IPS-20b (cell line): Measurements from ENCODE around the gene C16orf87.

Experiments used
- H3K27ac ChIP-seq: one replicate; pipeline ENCODE4 v1.5.1; 2013; ENCODE audit warnings: low read length
- H3K27me3 ChIP-seq: 2 replicates; pipeline ENCODE4 v1.6.1; 2013; ENCODE audit warnings: mild to moderate bottlenecking, low read length, inconsistent platforms; ENCODE audit not compliant: insufficient read depth
- H3K36me3 ChIP-seq: 2 replicates; pipeline ENCODE4 v1.6.1; 2013; ENCODE audit warnings: low read depth, mild to moderate bottlenecking, inconsistent platforms, low read length, moderate library complexity; ENCODE audit not compliant: insufficient read depth
- H3K4me1 ChIP-seq: 2 replicates; pipeline ENCODE4 v1.6.1; 2013; ENCODE audit warnings: mild to moderate bottlenecking, control low read depth, inconsistent platforms, low read length, moderate library complexity; ENCODE audit not compliant: insufficient read depth
- H3K4me3 ChIP-seq: 2 replicates; pipeline ENCODE4 v1.5.1; 2013; ENCODE audit warnings: mild to moderate bottlenecking, low read length, inconsistent platforms
- H3K9ac ChIP-seq: 2 replicates; pipeline ENCODE4 v1.6.1; 2013; ENCODE audit warnings: low read depth, mild to moderate bottlenecking, inconsistent platforms, low read length, moderate library complexity
- H3K9me3 ChIP-seq: 2 replicates; pipeline ENCODE4 v1.6.1; 2013; ENCODE audit warnings: mild to moderate bottlenecking, low read depth, low read length, inconsistent platforms; ENCODE audit not compliant: insufficient read depth

The C16orf87 gene

GRCh38 chr16:46839986-46840443 is 9.0 kb upstream of the C16orf87 start:
- peaks cover 9% of the 10 kb centered on the region; the same call in 1 of the 2 replicates for H3K9me3 ChIP-seq
- no peak overlapping the region for H3K27ac ChIP-seq
- no peaks in the 10 kb centered on the region for H3K27me3 ChIP-seq
- H3K36me3 ChIP-seq = no peaks in the 10 kb centered on the region
- no peaks in the 10 kb centered on the region for H3K4me1 ChIP-seq
- no peak overlapping the region for H3K9ac ChIP-seq
- H3K4me3 ChIP-seq = no peak overlapping the region

GRCh38 chr16:46836534-46837530 is 5.9 kb upstream of the C16orf87 start:
- Histone ChIP-seq H3K9ac (no peak overlapping the region), H3K9me3 (peaks cover under 1% of the 10 kb centered on the region; the same call in 1 of the 2 replicates), H3K27me3 (no peaks in the 10 kb centered on the region), H3K27ac (no peak overlapping the region), H3K36me3 (no peaks in the 10 kb centered on the region), H3K4me3 (no peak overlapping the region), H3K4me1 (no peaks in the 10 kb centered on the region)

GRCh38 chr16:46833460-46833800 is 2.5 kb upstream of the C16orf87 start:
- H3K9me3 ChIP-seq = no peaks in the 10 kb centered on the region
- H3K9ac ChIP-seq = no peak overlapping the region
- H3K36me3 ChIP-seq = no peaks in the 10 kb centered on the region
- H3K4me1 ChIP-seq = peaks cover 5% of the 10 kb centered on the region; the same call in 1 of the 2 replicates
- no peak overlapping the region for H3K27ac ChIP-seq
- no peak overlapping the region for H3K4me3 ChIP-seq
- H3K27me3 ChIP-seq = no peaks in the 10 kb centered on the region

DNA sequence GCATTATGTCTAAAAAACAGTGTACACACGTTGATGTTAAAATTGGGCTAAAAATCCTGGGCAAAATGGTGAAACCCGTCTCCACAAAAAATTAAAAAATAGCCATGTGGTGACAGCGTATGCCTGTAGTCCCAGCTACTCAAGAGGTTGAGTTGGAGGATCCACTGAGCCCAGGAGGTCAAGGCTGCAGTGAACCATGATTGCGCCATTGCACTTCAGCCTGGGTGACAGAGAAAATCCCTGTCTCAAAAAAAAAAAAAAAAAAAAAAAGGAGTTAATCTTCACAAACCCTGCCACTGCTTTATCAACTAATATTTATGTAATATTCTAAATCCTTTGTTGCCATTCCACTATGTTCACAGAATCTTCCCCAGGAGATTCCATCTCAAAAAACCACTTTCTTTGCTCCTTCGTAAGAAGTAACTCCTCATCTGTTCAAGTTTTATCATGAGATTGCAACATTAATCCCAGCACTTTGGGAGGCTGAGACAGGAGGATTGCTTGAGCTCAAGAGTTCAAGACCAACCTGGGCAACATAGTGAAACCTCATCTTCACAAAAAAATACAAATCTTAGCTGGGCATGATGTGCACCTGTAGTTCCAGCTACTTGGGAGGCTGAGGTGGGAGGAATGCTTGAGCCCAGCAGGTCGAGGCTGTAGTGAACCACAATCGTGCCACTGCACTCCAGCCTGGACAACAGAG is 1.9 kb upstream of the C16orf87 start:
- Histone ChIP-seq H3K9ac (no peak overlapping the region), H3K4me1 (peaks cover 5% of the 10 kb centered on the region; the same call in 1 of the 2 replicates), H3K36me3 (no peaks in the 10 kb centered on the region), H3K27ac (no peak overlapping the region), H3K4me3 (no peak overlapping the region), H3K27me3 (no peaks in the 10 kb centered on the region), H3K9me3 (no peaks in the 10 kb centered on the region)

GRCh38 chr16:46830417-46830901 is 521 bp downstream of the C16orf87 start:
- Histone ChIP-seq H3K4me3 (peak overlapping the region; percentile 92), H3K4me1 (peaks cover 18% of the 10 kb centered on the region; the same call in 1 of the 2 replicates), H3K36me3 (no peaks in the 10 kb centered on the region), H3K27ac (no peak overlapping the region), H3K9me3 (no peaks in the 10 kb centered on the region), H3K9ac (peak overlapping the region; percentile 87), H3K27me3 (no peaks in the 10 kb centered on the region)

DNA sequence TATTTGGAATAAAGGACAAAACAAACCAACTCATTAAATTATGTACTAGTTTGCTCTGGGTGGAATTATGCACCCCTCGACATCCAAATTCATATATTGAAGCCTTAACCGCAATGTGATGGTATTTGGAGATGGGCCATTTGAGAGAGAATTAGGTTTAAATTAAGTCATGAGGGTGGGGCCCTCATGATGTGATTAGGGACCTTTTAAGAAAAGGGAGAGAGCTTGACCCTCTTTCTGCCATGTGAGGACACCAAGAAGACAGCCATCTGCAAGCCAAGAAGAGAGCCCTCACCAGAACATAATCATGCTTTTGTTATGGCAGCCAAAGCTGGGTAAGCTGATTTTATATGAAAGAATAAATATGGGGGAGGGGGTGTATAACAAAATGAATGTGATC is 2.0 kb downstream of the C16orf87 start:
- no peak overlapping the region for H3K27ac ChIP-seq
- H3K4me3 ChIP-seq = peak overlapping the region; percentile 92
- H3K4me1 ChIP-seq = peaks cover 18% of the 10 kb centered on the region; the same call in 1 of the 2 replicates

GRCh38 chr16:46828292-46828691 is 2.7 kb downstream of the C16orf87 start:
- Histone ChIP-seq H3K36me3 (peaks cover 7% of the 10 kb centered on the region; the same call in 1 of the 2 replicates), H3K9ac (no peak overlapping the region), H3K4me1 (peaks cover 18% of the 10 kb centered on the region; the same call in 1 of the 2 replicates)

More for the DNA sequence above, 2.0 kb downstream of the C16orf87 start:
- Histone ChIP-seq H3K27me3 (no peaks in the 10 kb centered on the region), H3K36me3 (peaks cover 2% of the 10 kb centered on the region; the same call in 1 of the 2 replicates), H3K9ac (0 out of 2 replicates have a peak overlapping the region, but pooled peaks have one; percentile 87), H3K9me3 (no peaks in the 10 kb centered on the region)

DNA sequence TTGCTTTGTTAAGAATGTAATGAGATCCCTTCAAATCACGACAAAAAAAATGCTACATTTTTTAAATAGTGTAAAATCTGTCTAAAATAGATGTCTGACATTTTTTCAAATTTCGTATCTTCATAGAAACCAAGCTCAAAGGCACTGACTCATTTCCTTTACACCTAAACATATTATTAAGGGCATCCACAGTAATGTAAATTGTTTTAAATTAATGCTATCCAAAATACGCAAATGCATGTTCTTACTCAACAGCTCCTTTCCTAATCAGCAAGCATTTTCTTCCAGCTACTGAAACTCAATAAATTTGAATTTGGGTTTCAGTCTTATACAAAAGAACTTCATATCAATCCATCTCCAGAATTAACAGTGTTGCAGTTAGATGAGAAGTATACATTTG is 4.3 kb downstream of the C16orf87 start:
- no peaks in the 10 kb centered on the region for H3K9me3 ChIP-seq
- no peak overlapping the region for H3K27ac ChIP-seq
- peaks cover 7% of the 10 kb centered on the region; the same call in 1 of the 2 replicates for H3K36me3 ChIP-seq
- no peak overlapping the region; the same call in 1 of the 2 replicates for H3K9ac ChIP-seq
- H3K27me3 ChIP-seq = no peaks in the 10 kb centered on the region
- peaks cover 18% of the 10 kb centered on the region; the same call in 1 of the 2 replicates for H3K4me1 ChIP-seq
- H3K4me3 ChIP-seq = peak overlapping the region; percentile 6; the same call in 1 of the 2 replicates

More at GRCh38 chr16:46828292-46828691, 2.7 kb downstream of the C16orf87 start:
- Histone ChIP-seq H3K27ac (no peak overlapping the region), H3K4me3 (0 out of 2 replicates have a peak overlapping the region, but pooled peaks have one; percentile 3), H3K9me3 (no peaks in the 10 kb centered on the region), H3K27me3 (no peaks in the 10 kb centered on the region)

DNA sequence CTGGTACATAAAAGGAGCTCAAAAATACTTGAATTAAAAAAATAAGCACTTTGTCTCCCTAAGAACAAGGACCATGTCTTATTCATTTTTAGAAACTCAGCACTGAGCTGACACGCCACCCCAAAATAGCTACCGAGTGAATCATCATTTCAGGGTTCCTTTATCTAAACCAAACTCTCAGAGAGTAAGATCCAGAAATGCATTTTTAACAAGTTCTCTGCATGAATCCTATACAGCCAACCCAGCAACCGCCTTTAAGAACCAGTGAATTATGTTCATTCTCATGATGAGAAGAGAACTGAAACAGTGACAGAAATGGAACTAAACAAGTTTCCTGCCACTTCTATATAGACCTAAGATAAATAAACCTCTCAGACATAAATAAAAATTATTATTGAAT is 8.7 kb downstream of the C16orf87 start:
- Histone ChIP-seq H3K36me3 (peaks cover 7% of the 10 kb centered on the region; the same call in 1 of the 2 replicates), H3K4me3 (no peak overlapping the region), H3K27me3 (no peaks in the 10 kb centered on the region), H3K4me1 (peaks cover 13% of the 10 kb centered on the region; the same call in 1 of the 2 replicates), H3K9me3 (no peaks in the 10 kb centered on the region), H3K27ac (no peak overlapping the region), H3K9ac (no peak overlapping the region)

DNA sequence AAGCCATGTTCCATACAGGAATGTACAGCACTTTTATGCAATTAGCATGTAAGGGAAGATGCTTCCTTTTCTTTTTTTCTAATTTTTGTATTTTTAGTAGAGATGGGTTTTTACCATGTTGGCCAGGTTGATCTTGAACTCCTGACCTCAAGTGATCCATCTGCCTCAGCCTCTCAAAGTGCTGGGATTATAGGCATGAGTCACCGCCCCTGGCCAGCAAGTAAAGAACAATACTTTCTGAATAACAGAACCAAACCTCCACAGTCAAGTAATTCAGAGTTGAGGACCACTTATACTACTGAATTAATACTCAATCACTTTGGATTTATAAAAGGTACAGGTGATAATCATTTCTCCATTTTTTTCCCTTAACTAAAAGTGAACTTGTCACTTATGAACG is 13.0 kb downstream of the C16orf87 start:
- no peak overlapping the region for H3K4me3 ChIP-seq
- H3K27me3 ChIP-seq = no peaks in the 10 kb centered on the region
- no peaks in the 10 kb centered on the region for H3K36me3 ChIP-seq
- H3K9ac ChIP-seq = no peak overlapping the region
- H3K27ac ChIP-seq = no peak overlapping the region
- no peaks in the 10 kb centered on the region for H3K9me3 ChIP-seq
- H3K4me1 ChIP-seq = no peaks in the 10 kb centered on the region

GRCh38 chr16:46814790-46815189 is 16.2 kb downstream of the C16orf87 start:
- H3K9me3 ChIP-seq = no peaks in the 10 kb centered on the region
- no peak overlapping the region for H3K9ac ChIP-seq
- no peaks in the 10 kb centered on the region for H3K4me1 ChIP-seq
- H3K4me3 ChIP-seq = no peak overlapping the region
- H3K27me3 ChIP-seq = no peaks in the 10 kb centered on the region
- H3K36me3 ChIP-seq = no peaks in the 10 kb centered on the region
- no peak overlapping the region for H3K27ac ChIP-seq
